Muscle layer of colon (tissue), 2 donors: Measurements from ENCODE around the gene FOXK2.

Experiments
- H3K27ac ChIP-seq: one replicate; pipeline ENCODE4 v1.7.0; 2013; ENCODE audit warnings: low read depth, mild to moderate bottlenecking, low read length, moderate library complexity
- H3K27me3 ChIP-seq, 2 donors: one replicate each; pipeline ENCODE4 v1.7.0; 2013; ENCODE audit warnings: low read length in 2 of 2, mild to moderate bottlenecking in 2 of 2; ENCODE audit not compliant: insufficient read depth in 2 of 2, control insufficient read depth in 1 of 2
- H3K36me3 ChIP-seq: one replicate; pipeline ENCODE4 v1.7.0; 2013; ENCODE audit warnings: mild to moderate bottlenecking, low read length; ENCODE audit not compliant: insufficient read depth
- H3K4me1 ChIP-seq: one replicate; pipeline ENCODE4 v1.7.0; 2013; ENCODE audit warnings: mild to moderate bottlenecking, low read length; ENCODE audit not compliant: insufficient read depth
- H3K4me3 ChIP-seq, 2 donors: one replicate each; pipeline ENCODE4 v1.7.0; 2013; ENCODE audit warnings: low read length in 2 of 2, low read depth in 1 of 2, mild to moderate bottlenecking in 1 of 2, moderate library complexity in 1 of 2
- H3K9ac ChIP-seq: one replicate; pipeline ENCODE4 v1.7.0; 2013; ENCODE audit warnings: low read length
- H3K9me3 ChIP-seq: one replicate; pipeline ENCODE4 v1.7.0; 2013; ENCODE audit warnings: mild to moderate bottlenecking, low read length
- donor health status: abdominal sarcoma.
- donor health status: Adenocarcinoma of cecum.

The FOXK2 gene

DNA sequence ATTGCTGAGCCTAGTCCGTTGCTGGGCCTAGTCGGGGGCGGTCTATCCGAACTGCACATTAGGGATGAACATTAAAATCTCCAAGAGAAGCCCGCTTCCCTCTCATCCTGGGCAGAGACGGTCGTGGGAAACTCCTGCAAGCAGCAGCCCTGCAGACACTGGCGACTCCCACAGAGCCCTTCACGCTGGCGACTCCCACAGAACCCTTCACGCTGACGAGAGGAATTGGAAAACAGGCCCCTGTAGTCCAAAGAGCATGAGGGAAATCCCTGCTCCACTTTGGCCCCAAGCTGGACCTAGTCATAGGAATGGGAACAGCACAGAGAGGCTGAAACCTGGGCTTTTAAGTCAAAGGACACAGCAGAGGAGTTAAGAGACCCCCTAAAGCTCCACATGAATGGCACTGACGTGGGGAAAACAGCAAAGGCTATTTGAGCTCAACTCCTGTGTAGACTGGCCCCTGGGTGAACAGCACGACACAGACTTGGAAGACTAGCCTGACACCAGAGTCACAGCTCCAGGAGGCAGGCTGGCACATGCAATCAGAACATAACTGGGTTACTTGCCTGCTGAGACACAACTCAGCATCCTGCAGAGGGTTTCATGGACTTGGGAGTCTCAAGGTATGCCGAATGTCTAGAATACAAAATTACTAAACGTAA lies 86.5 kb downstream of the FOXK2 start:
- Histone ChIP-seq H3K27ac (no peak overlapping the region), H3K4me1 (no peaks in the 10 kb centered on the region), H3K9me3 (no peaks in the 10 kb centered on the region), H3K36me3 (peaks cover 54% of the 10 kb centered on the region), H3K9ac (no peak overlapping the region), H3K4me3 (no peak overlapping the region), H3K27me3 (no peaks in the 10 kb centered on the region)

DNA sequence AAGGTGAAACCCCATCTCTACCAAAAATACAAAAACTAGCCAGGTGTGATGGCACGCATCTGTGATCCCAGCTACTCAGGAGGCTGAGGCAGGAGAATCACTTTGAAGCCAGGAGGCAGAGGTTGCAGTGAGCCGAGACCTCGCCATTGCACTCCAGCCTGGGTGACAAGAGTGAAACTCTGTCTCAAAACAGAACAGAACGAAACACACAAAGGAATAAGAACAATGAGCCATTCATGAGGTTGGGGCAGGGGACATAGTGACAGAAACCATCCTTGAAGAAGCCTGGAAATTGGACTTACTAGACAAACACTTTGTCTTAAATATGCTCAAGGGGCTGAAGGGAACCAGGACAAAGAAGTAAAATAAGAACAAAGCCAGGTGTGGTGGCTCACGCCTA lies 89.3 kb downstream of the FOXK2 start:
- Histone ChIP-seq H3K4me3 (no peak overlapping the region), H3K27me3 (no peaks in the 10 kb centered on the region), H3K27ac (no peak overlapping the region), H3K9ac (no peak overlapping the region), H3K4me1 (no peaks in the 10 kb centered on the region), H3K9me3 (no peaks in the 10 kb centered on the region), H3K36me3 (peaks cover 30% of the 10 kb centered on the region)

DNA sequence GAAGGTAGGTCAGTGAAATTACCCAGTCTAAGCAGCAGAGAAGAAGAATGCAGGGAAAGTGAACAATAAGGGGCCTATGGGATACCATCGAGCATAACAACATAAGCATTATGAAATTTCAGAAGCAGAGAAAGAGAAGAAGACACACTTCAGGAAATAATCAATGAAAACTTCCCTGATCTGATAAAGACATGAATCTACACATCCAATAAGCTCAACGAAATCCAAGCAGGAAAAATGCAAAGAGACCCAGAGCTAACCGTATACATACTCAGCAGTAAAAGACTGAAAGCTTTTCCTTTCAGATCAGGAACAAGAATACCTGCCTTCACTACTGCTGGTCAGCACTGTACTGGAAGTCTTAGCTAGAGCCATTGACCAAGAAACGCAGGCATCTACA lies 90.1 kb downstream of the FOXK2 start:
- Histone ChIP-seq H3K9ac (no peak overlapping the region), H3K27ac (no peak overlapping the region), H3K4me1 (no peaks in the 10 kb centered on the region), H3K9me3 (no peaks in the 10 kb centered on the region), H3K4me3 (no peak overlapping the region), H3K27me3 (no peaks in the 10 kb centered on the region), H3K36me3 (peaks cover 26% of the 10 kb centered on the region)

DNA sequence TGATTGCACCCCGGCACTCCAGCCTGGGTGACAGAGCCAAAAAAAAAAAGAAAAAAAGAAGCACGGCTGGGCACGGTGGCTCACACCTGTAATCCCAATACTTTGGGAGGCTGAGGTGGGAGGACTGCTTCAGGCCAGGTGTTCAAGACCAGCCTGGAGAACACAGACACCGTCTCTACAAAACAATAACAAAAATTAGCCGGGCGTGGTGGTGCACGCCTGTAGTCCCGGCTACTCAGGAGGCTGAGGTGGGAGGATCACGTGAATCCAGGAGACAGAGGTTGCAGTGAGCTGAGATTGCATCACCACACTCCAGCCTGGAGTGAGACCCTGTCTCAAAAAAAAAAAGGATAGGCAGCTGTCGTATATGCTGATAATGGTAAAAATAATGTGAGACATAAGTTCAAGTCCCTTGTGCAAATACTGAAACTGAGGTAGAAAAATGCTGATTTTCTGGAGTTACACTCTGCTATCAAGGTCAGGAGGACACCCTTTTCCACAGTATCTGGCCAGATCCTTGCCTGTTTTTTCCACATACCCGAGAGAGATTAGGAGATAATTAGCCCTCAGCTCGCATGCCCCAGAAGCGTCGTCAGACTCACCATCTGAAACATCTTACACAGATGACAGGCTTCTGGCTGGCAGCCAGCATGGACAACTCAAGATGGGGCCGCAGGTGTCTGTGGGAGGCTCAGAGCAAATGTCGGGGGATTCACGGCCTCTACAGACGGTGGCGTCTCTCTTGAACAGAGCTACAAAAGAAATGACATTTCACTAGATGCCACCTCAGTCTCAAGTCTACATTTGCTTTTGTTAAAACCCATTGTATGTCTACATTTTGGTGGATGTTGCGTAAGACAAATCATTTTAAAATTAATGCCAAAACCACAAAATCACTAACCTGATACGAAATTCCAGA lies 91.9 kb downstream of the FOXK2 start:
- Histone ChIP-seq H3K27me3 (no peaks in the 10 kb centered on the region), H3K27ac (no peak overlapping the region), H3K9me3 (no peaks in the 10 kb centered on the region), H3K36me3 (peaks cover 30% of the 10 kb centered on the region), H3K9ac (no peak overlapping the region), H3K4me3 (no peak overlapping the region), H3K4me1 (no peaks in the 10 kb centered on the region)

DNA sequence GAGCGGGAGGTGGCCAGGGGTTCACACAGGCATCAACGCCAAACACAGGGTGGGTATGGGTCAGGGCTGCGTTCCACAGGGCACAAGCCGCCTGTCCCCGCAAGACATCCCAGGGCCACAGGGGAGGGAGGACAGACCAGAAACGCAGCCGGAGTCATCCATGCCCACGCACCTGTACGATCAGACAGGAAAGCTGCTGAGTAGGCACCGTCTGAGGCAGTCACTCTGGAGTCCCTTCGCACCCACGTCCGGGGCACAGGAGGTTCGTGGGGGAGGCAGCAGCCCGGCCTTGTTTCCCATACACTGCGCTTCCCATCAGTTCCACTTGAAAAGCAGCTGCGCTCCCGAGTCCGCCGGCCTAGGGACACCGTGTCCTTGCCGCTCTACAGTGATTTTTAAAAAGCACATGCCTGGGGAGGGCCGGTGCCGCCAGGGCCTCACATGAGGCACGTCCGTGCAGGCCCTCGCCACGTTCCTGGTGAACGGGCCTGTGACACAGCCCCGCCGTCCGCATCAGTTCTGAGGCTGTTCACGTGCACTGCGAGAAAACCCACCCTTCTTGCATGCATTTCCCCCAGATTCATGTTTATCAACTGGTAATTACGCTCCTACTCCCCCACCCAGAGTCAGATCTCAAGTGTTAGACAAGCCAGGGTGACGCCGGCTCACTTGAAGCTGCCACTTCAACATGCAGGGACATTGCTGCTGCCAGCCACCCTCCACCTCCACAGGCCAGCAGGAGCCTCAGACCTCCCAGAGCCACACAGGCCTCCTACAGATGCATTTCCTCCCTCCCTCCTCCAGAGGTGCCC lies 94.0 kb downstream of the FOXK2 start:
- no peaks in the 10 kb centered on the region for H3K27me3 ChIP-seq
- no peak overlapping the region for H3K9ac ChIP-seq
- no peak overlapping the region for H3K4me3 ChIP-seq
- H3K4me1 ChIP-seq, result no peaks in the 10 kb centered on the region
- H3K36me3 ChIP-seq, result peaks cover 42% of the 10 kb centered on the region
- no peaks in the 10 kb centered on the region for H3K9me3 ChIP-seq
- no peak overlapping the region for H3K27ac ChIP-seq

DNA sequence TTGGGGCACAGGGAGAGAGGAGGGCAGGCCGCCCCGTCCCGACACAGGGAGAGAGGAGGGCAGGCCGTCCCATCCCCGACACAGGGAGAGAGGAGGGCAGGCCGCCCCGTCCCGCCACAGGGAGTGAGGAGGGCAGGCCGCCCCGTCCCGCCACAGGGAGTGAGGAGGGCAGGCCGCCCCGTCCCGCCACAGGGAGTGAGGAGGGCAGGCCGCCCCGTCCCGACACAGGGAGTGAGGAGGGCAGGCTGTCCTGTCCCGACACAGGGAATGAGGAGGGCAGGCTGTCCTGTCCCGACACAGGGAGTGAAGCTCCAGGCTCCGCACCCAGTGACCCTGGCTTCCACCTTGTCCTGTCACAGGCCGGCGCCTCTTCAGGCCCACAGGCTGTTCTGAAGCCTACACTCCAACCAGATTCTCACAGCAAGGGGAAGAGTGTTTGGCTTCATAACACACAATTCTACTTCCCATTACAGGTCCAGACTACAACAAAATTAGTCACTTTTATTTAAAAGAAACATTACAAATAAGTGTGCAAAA lies 94.6 kb downstream of the FOXK2 start:
- H3K27me3 ChIP-seq, result no peaks in the 10 kb centered on the region
- no peak overlapping the region for H3K4me3 ChIP-seq
- peaks cover 44% of the 10 kb centered on the region for H3K36me3 ChIP-seq
- no peak overlapping the region for H3K9ac ChIP-seq
- H3K27ac ChIP-seq, result no peak overlapping the region
- no peaks in the 10 kb centered on the region for H3K4me1 ChIP-seq
- no peaks in the 10 kb centered on the region for H3K9me3 ChIP-seq

DNA sequence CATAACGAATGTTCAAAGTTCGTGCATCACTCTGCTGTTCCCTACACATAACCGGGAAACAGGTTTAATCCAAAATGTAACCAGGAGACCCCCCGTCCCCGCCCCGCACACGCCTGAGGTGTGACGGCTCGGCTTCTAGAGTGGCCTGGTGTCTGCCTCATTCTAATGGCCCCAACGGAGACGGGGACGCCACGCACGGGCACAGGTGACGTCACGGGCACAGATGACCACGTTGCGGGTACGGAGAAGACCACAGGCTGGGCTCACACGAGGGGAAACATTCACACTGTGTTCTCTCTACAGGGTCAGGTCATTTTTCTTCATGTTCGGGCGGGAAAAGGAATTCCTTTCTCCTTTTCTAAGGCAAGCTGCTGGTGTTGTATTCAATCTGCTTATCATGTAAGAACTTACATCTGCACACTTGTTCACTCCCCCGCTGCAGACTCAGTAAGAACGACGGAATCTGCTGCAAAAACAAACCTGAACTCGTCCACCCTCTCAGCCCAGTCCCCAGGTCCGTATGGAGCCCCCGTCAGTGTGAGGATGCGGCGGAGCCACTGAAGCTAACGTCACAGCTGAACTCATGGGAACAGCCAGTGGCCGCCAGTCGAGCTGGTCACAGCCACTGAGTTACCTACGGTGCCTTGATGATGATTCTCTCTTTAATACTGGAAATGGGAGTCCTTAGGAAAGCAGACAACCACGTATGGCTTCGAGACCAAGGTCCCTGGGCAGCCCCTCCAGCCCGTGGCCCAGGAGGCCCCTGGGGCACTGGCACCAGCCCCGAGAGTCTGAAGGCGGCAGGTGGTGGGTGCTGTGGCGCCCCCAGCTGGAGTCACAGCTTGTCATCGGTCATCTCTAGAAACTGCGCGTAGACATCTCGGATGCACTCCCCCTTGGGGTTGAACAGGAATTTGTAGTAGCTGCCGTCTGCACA lies 95.8 kb downstream of the FOXK2 start:
- H3K9me3 ChIP-seq, result no peaks in the 10 kb centered on the region
- no peaks in the 10 kb centered on the region for H3K27me3 ChIP-seq
- H3K4me1 ChIP-seq, result no peaks in the 10 kb centered on the region
- no peak overlapping the region for H3K27ac ChIP-seq
- H3K9ac ChIP-seq, result no peak overlapping the region
- H3K4me3 ChIP-seq, result no peak overlapping the region
- peaks cover 42% of the 10 kb centered on the region for H3K36me3 ChIP-seq

DNA sequence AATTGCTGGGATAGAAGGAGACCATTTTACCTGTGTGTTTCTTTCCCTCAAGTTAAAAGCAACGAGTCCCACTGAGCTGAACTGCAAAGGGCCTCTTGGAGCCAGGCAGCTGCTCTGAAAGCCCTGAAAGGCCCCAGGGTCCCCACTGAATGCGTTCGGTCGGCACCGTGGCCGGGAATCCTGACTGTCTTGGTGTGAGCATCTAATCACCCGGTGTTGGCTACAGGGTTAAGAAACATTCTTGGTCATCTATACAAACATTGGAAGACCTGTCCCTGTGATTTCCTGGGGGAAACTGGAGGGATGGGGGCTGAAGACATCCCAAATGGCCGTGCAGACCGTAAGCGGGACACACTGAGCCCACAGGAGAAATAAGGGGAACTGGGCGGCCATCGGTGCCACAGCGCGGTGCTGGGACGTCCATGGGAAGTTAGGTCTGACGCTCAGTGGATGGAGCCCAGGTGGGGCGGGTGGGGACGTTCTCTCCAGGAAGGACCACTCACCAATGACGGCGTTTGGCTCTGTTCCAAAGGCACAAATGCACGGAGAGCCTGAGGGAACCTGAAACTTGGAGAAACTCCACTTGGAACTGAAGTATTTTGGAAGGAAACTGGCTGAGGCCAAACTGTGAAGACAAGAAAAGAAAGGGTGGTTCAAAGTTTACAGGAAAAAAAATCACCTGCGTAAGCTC lies 96.6 kb downstream of the FOXK2 start:
- Histone ChIP-seq H3K4me1 (no peaks in the 10 kb centered on the region), H3K27me3 (no peaks in the 10 kb centered on the region), H3K9me3 (no peaks in the 10 kb centered on the region), H3K27ac (no peak overlapping the region), H3K4me3 (no peak overlapping the region), H3K36me3 (peaks cover 50% of the 10 kb centered on the region), H3K9ac (no peak overlapping the region)

DNA sequence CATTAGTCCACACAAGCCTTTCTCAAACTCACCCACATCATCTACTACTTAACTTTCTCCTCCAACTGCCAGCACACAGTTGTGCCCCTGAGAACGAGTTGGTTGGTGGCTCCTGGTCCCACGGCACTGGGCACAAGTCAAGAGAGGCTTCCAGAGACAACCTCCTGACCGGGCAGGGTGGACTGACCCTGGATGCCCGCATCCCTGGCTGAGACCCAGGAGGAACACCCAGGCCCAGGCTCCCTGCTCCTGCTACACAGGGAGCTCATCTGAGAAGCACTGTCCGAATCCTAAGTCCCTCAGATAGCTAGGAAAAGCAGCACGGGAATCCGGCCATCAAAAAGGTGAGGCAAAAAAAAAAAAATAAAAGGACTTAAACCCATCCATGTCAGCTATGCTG lies 99.7 kb downstream of the FOXK2 start:
- Histone ChIP-seq H3K27ac (no peak overlapping the region), H3K36me3 (peaks cover 61% of the 10 kb centered on the region), H3K9ac (no peak overlapping the region), H3K4me1 (no peaks in the 10 kb centered on the region), H3K27me3 (no peaks in the 10 kb centered on the region), H3K9me3 (no peaks in the 10 kb centered on the region), H3K4me3 (no peak overlapping the region)

DNA sequence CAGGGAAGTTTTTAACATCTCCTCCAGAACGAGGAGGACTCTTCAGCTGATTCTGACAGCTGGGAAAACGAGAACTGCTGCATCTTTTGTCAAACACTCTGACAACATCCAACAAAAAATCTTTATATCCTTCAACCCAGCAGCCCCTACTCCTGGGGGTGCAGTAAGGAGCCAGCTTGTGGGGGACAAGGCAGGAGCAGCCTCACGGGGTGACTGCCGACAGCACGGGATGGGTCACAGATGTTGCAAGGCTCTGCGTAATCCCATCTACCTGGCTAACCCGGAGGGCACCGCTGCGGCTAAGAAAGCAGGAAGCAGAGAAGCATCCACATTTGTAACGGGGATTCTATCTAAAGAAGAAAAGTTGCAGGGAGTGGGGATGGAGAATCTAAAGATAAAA lies 100.1 kb downstream of the FOXK2 start:
- Histone ChIP-seq H3K9ac (no peak overlapping the region), H3K4me3 (no peak overlapping the region), H3K27me3 (no peaks in the 10 kb centered on the region), H3K27ac (no peak overlapping the region), H3K36me3 (peaks cover 61% of the 10 kb centered on the region), H3K4me1 (no peaks in the 10 kb centered on the region), H3K9me3 (no peaks in the 10 kb centered on the region)
